ENCODE data around the gene C2CD3. TPM values are rescaled to one million over a fixed set of nuclear protein-coding genes. Genes with fewer than 3 reads are reported as not detected.

The C2CD3 gene
- polyA plus RNA-seq, 3 donors = 0.87 to 12.1 (median 2.9) TPM

GRCh38 chr11:73980001-73980961, 190.5 kb downstream of the C2CD3 start:
- Mint-ChIP-seq H3K36me3 (peaks cover 57 to 71% of the 10 kb centered on the region in 2 donors), H3K27me3 (ENCODE audit: low read depth in 3 of 3) (peaks cover 0 to 2% (median 0%) of the 10 kb centered on the region in 3 donors), H3K9me3 (peaks cover 0 to 3% (median 0%) of the 10 kb centered on the region in 7 donors), H3K27ac (peak overlapping the region; percentile 97 to 100 (median 99)), H3K4me3 (peak overlapping the region; percentile 99 to 100), H3K4me1 (peaks cover 73% of the 10 kb centered on the region)
- peak overlapping the region; percentile 3 for H2AFZ ChIP-seq (ENCODE audit: insufficient read depth, low read depth, low read length, poor library complexity, severe bottlenecking)
- H3K36me3 ChIP-seq (replicated peaks in 1 of 2; ENCODE audit: control insufficient read depth in 1 of 2, insufficient read depth in 2 of 2, low read length in 2 of 2) = peaks cover 48 to 63% of the 10 kb centered on the region in 2 donors
- peak overlapping the region; percentile 71 to 97 (median 96) for H3K4me3 ChIP-seq (replicated peaks in 1 of 3; ENCODE audit: low read depth in 2 of 3, low read length in 3 of 3)
- DNase-seq = peak; percentile 65 to 72 (median 69)
- H3K4me2 ChIP-seq (replicated peaks; ENCODE audit: extremely low read depth, low read length, poor library complexity, severe bottlenecking) = peak overlapping the region; percentile 99
- intact Hi-C loops (cut with micrococcal nuclease) = loop anchor here in 1 of 2 donors (5.0 kb wide), 2 partner anchors 42 to 192 kb away; partner anchors contain the start of genes C2CD3 and PPME1
- no peaks in the 10 kb centered on the region for H3K9me3 ChIP-seq (replicated peaks in 1 of 2; ENCODE audit: control insufficient read depth in 1 of 2, insufficient read depth in 1 of 2, low read length in 2 of 2)
- H3K79me2 ChIP-seq (ENCODE audit: insufficient read depth, low read length) = peaks cover 62% of the 10 kb centered on the region
- H3K9ac ChIP-seq (ENCODE audit: insufficient read depth, low read length, poor library complexity, severe bottlenecking) = peak overlapping the region; percentile 89
- no peaks in the 10 kb centered on the region for H3K27me3 ChIP-seq (ENCODE audit: control insufficient read depth in 2 of 2, insufficient read depth in 2 of 2, low read length in 2 of 2)
- TF ChIP-seq, protein P1, sequence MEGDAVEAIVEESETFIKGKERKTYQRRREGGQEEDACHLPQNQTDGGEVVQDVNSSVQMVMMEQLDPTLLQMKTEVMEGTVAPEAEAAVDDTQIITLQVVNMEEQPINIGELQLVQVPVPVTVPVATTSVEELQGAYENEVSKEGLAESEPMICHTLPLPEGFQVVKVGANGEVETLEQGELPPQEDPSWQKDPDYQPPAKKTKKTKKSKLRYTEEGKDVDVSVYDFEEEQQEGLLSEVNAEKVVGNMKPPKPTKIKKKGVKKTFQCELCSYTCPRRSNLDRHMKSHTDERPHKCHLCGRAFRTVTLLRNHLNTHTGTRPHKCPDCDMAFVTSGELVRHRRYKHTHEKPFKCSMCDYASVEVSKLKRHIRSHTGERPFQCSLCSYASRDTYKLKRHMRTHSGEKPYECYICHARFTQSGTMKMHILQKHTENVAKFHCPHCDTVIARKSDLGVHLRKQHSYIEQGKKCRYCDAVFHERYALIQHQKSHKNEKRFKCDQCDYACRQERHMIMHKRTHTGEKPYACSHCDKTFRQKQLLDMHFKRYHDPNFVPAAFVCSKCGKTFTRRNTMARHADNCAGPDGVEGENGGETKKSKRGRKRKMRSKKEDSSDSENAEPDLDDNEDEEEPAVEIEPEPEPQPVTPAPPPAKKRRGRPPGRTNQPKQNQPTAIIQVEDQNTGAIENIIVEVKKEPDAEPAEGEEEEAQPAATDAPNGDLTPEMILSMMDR (IDR thresholded peaks at IDR 0.05) = no peak
- 55% methylated on average over 1 of the region's 6 CpGs for WGBS (ENCODE audit: insufficient coverage)
- H4K20me1 ChIP-seq (ENCODE audit: insufficient read depth, low read length) = peaks cover 71% of the 10 kb centered on the region
- peak overlapping the region; percentile 96 to 98 for H3K27ac ChIP-seq (ENCODE audit: low read depth in 1 of 2, low read length in 2 of 2)
- H3K4me1 ChIP-seq (ENCODE audit: control insufficient read depth in 1 of 2, insufficient read depth in 2 of 2, low read length in 2 of 2) = peaks cover 70 to 91% of the 10 kb centered on the region in 2 donors

DNA sequence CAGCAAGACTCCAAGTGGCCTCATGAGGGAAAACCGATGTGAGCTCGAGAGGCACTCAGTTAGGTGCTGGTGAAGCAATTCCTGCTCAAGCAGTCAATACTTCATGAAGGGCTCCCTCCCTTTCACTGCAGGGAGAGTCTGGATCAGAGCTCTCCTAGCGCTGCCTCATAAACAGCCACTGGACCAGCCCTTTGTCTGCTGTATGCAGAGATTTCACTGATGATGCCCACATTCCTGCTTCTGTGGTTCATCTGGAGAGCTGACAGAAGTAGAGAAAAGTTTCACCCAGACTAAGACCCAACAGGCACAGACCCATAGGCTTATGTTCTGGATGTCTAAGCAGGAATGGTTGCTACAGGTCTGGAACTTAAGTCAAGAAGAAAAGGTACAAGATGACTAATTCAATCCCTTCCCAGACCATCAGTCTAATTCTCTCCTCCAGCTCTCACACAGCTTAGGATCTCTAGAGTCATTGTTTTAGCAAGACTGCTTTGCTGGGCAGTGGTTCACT, 192.2 kb downstream of the C2CD3 start:
- peaks cover 0 to 3% (median 0%) of the 10 kb centered on the region in 7 donors for H3K9me3 Mint-ChIP-seq
- Histone ChIP-seq H3K9me3 (replicated peaks in 1 of 2; ENCODE audit: control insufficient read depth in 1 of 2, insufficient read depth in 1 of 2, low read length in 2 of 2) (no peaks in the 10 kb centered on the region), H3K4me3 (replicated peaks in 1 of 3; ENCODE audit: low read depth in 2 of 3, low read length in 3 of 3) (peak overlapping the region in 1 of 3 experiments; percentile 97), H3K27ac (ENCODE audit: low read depth in 1 of 2, low read length in 2 of 2) (peak overlapping the region in 1 of 2 donors; percentile 96), H3K79me2 (ENCODE audit: insufficient read depth, low read length) (peaks cover 62% of the 10 kb centered on the region), H3K4me2 (replicated peaks; ENCODE audit: extremely low read depth, low read length, poor library complexity, severe bottlenecking) (peak overlapping the region; percentile 99), H3K4me1 (ENCODE audit: control insufficient read depth in 1 of 2, insufficient read depth in 2 of 2, low read length in 2 of 2) (peaks cover 75 to 94% of the 10 kb centered on the region in 2 donors), H3K27me3 (ENCODE audit: control insufficient read depth in 2 of 2, insufficient read depth in 2 of 2, low read length in 2 of 2) (no peaks in the 10 kb centered on the region), H3K36me3 (replicated peaks in 1 of 2; ENCODE audit: control insufficient read depth in 1 of 2, insufficient read depth in 2 of 2, low read length in 2 of 2) (peaks cover 62 to 79% of the 10 kb centered on the region in 2 donors), H4K20me1 (ENCODE audit: insufficient read depth, low read length) (peaks cover 87% of the 10 kb centered on the region), H2AFZ (ENCODE audit: insufficient read depth, low read depth, low read length, poor library complexity, severe bottlenecking) (no peak overlapping the region), H3K9ac (ENCODE audit: insufficient read depth, low read length, poor library complexity, severe bottlenecking) (no peak overlapping the region)
- peaks cover 69 to 88% of the 10 kb centered on the region in 2 donors for H3K36me3 Mint-ChIP-seq
- H3K27me3 Mint-ChIP-seq (ENCODE audit: low read depth in 3 of 3) = peaks cover 0 to 2% (median 0%) of the 10 kb centered on the region in 3 donors
- TF ChIP-seq, protein P1 (IDR thresholded peaks at IDR 0.05) = no peak
- WGBS (ENCODE audit: insufficient coverage) = 100% methylated on average over 2 of the region's 3 CpGs
- no peak for DNase-seq
- H3K4me1 Mint-ChIP-seq = peaks cover 79% of the 10 kb centered on the region
- H3K4me3 Mint-ChIP-seq = peak overlapping the region in 1 of 2 donors; percentile 99
- peak overlapping the region; percentile 81 to 100 (median 98) for H3K27ac Mint-ChIP-seq
- intact Hi-C loops (cut with micrococcal nuclease) = no loop called here

Measured in CD14-positive monocyte (primary cell).